HG03060 (cell line): Measurements from ENCODE around the gene USF1.
"Not testable (repeated sequence)": the region's sequence is repeated elsewhere in the genome, so short reads cannot be mapped to it uniquely, and the experiment has no call there.

ENCODE experiments used
- ATAC-seq: cut with Tn5 transposase; IDR thresholded peaks from one replicate; pipeline ENCODE4 v1.9.1; 2021; ENCODE audit warnings: low read depth, moderate number of reproducible peaks; ENCODE audit not compliant: unreplicated experiment

Gene USF1

GRCh38 chr1:161020509-161021164 lies 25.1 kb downstream of the USF1 start, which contains the start of gene F11R:
TSS of gene F11R (minus strand) at chr1:161021152. CDS start at chr1:161021073, 79 bp downstream.
- no peak for ATAC-seq

GRCh38 chr1:161019751-161020495 lies 25.9 kb downstream of the USF1 start:
- no peak for ATAC-seq

GRCh38 chr1:161019111-161019660 lies 26.6 kb downstream of the USF1 start:
- not testable (repeated sequence) for ATAC-seq

- ATAC-seq, result no peak
Observed at GRCh38 chr1:161018631-161018930, 27.2 kb downstream of the USF1 start.

- no peak for ATAC-seq
Observed at GRCh38 chr1:161017756-161018630, 27.8 kb downstream of the USF1 start.

GRCh38 chr1:161017181-161017580 lies 28.6 kb downstream of the USF1 start:
- not testable (repeated sequence) for ATAC-seq

GRCh38 chr1:161016683-161017082 lies 29.1 kb downstream of the USF1 start:
- ATAC-seq, result not testable (repeated sequence)

- peak; percentile 58 for ATAC-seq
Observed at GRCh38 chr1:161013488-161014230, 32.1 kb downstream of the USF1 start.

- peak; percentile 11 for ATAC-seq
Observed at GRCh38 chr1:161013131-161013487, 32.7 kb downstream of the USF1 start.

- no peak for ATAC-seq
Observed at GRCh38 chr1:161012420-161012819, 33.4 kb downstream of the USF1 start.

GRCh38 chr1:161009602-161010211 lies 36.1 kb downstream of the USF1 start:
- no peak for ATAC-seq

GRCh38 chr1:161008869-161009510 lies 36.8 kb downstream of the USF1 start:
- no peak for ATAC-seq

- ATAC-seq, result no peak
Observed at GRCh38 chr1:161007369-161007768, 38.4 kb downstream of the USF1 start.

- ATAC-seq, result no peak
Observed at GRCh38 chr1:161006563-161006962, 39.2 kb downstream of the USF1 start.

GRCh38 chr1:161001525-161001924 lies 44.3 kb downstream of the USF1 start:
- ATAC-seq, result no peak

- ATAC-seq, result no peak
Observed at GRCh38 chr1:161000736-161001480, 44.9 kb downstream of the USF1 start.

- ATAC-seq, result no peak
Observed at GRCh38 chr1:160999376-160999775, 46.4 kb downstream of the USF1 start.

- ATAC-seq, result no peak
Observed at GRCh38 chr1:160997323-160998038, 48.3 kb downstream of the USF1 start.
